ENCODE measurements around the gene SPSB2.
"Not testable (repeated sequence)": the region's sequence is repeated elsewhere in the genome, so short reads cannot be mapped to it uniquely, and the experiment has no call there.

DNA sequence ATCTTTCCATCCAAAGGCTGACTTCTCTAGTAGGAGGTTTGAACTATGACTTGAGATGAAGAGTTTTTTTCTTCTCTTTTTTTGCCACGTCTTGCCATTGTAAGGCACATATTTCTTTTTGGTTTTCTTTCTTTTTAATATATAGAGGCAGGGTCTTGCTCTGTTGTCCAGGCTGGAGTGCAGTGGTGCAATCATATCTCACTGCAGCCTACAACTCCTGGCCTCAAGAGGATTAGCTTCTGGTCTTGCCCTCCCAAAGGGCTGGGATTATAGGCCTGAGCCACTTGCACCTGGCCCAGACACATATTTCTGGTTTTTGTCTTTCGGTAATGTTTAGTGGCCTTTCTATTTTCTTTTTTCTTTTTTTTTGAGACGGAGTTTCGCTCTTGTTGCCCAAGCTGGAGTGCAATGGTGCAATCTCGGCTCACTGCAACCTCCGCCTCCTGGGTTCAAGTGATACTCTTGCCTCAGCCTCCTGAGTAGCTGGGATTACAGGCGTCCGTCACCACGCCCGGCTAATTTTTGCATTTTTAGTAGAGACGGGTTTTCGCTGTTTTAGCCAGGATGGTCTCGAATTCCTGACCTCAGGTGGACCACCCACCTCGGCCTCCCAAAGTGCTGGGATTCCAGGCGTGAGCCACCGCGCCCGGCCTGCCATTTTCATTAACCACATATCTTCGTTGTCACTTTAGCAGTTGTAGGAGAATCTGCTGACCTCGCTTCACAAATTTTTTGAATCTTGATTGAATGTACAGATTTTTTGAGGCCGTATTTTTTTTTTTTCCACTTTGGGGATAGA, 16.9 kb upstream of the SPSB2 start:
- TF ChIP-seq, protein P1, sequence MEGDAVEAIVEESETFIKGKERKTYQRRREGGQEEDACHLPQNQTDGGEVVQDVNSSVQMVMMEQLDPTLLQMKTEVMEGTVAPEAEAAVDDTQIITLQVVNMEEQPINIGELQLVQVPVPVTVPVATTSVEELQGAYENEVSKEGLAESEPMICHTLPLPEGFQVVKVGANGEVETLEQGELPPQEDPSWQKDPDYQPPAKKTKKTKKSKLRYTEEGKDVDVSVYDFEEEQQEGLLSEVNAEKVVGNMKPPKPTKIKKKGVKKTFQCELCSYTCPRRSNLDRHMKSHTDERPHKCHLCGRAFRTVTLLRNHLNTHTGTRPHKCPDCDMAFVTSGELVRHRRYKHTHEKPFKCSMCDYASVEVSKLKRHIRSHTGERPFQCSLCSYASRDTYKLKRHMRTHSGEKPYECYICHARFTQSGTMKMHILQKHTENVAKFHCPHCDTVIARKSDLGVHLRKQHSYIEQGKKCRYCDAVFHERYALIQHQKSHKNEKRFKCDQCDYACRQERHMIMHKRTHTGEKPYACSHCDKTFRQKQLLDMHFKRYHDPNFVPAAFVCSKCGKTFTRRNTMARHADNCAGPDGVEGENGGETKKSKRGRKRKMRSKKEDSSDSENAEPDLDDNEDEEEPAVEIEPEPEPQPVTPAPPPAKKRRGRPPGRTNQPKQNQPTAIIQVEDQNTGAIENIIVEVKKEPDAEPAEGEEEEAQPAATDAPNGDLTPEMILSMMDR (IDR thresholded peaks at IDR 0.05): not testable (repeated sequence)
- TF ChIP-seq POLR2A (IDR thresholded peaks at IDR 0.05): not testable (repeated sequence)
